ENCODE data around the gene ABO.
"Not testable (repeated sequence)": the region's sequence is repeated elsewhere in the genome, so short reads cannot be mapped to it uniquely, and the experiment has no call there.

Gene ABO

DNA sequence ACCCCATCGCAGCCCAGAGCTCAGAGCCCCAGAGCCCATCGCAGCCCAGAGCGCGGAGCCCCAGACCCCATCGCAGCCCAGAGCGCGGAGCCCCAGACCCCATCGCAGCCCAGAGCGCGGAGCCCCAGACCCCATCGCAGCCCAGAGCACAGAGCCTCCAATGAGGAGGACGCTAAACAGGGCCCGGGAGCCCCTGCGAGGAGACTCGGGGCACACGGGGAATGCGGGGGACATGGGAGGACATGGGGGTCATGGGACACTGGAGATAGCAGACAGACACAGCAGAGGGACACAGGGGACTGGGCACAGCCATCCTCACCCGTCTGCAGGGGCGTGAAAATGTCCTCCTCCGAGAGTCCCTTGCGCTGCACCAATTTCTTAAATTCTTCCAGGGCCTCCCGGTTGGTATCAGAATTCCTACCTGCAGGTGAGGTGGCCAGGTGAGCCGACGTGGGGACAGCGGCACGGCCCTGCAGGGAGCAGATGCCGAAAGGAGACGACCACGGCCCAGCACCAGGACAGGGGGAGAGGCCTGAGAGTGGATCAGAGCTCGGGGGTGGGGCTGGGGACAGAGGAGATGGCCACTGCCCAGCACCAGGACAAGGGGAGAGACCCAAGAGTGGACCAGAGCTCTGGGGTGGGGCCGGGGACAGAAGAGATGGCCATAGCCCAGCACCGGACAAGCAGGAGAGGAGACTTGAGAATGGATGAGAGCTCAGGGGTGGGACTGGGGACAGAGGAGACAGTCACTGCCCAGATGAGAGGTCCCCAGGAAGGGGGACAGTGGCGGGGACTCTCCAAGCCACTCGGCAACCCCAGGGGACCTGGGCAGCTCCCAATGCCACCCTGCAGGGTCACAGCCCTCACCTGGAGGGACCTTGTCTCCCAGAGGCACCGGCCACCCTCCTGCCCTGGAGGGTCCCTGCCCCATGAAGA, 68.7 kb downstream of the ABO start:
- DNase-seq (ENCODE audit: low read depth): no peak
- no peak overlapping the region for H3K4me3 ChIP-seq (ENCODE audit: low read depth, low read length)
- TF ChIP-seq, protein P1, sequence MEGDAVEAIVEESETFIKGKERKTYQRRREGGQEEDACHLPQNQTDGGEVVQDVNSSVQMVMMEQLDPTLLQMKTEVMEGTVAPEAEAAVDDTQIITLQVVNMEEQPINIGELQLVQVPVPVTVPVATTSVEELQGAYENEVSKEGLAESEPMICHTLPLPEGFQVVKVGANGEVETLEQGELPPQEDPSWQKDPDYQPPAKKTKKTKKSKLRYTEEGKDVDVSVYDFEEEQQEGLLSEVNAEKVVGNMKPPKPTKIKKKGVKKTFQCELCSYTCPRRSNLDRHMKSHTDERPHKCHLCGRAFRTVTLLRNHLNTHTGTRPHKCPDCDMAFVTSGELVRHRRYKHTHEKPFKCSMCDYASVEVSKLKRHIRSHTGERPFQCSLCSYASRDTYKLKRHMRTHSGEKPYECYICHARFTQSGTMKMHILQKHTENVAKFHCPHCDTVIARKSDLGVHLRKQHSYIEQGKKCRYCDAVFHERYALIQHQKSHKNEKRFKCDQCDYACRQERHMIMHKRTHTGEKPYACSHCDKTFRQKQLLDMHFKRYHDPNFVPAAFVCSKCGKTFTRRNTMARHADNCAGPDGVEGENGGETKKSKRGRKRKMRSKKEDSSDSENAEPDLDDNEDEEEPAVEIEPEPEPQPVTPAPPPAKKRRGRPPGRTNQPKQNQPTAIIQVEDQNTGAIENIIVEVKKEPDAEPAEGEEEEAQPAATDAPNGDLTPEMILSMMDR (IDR thresholded peaks at IDR 0.05; ENCODE audit: low read depth, low read length, missing control alignments): no peak

GRCh38 chr9:133205481-133205887, 69.5 kb downstream of the ABO start:
- H3K4me3 ChIP-seq (ENCODE audit: low read depth, low read length); DNase-seq (ENCODE audit: low read depth): not testable (repeated sequence)

Measured in GM12864 (cell line).